OCI-LY3 (cell line): ENCODE measurements around the gene SIGLEC7.

Source experiments
- CTCF ChIP-seq: fragments of 200-600, 300-600 bp; sonication (generic); IDR thresholded peaks from 2 replicates; pipeline ENCODE4 v1.5.1; 2014; ENCODE audit warnings: antibody characterized with exemption, low read length, low read depth
- EZH2phosphoT487 ChIP-seq: fragments of 200-600 bp; shearing (Covaris generic); IDR thresholded peaks from 2 replicates; pipeline ENCODE4 v1.6.1; 2018; ENCODE audit warnings: antibody characterized with exemption, mixed run types, low read depth

DNA sequence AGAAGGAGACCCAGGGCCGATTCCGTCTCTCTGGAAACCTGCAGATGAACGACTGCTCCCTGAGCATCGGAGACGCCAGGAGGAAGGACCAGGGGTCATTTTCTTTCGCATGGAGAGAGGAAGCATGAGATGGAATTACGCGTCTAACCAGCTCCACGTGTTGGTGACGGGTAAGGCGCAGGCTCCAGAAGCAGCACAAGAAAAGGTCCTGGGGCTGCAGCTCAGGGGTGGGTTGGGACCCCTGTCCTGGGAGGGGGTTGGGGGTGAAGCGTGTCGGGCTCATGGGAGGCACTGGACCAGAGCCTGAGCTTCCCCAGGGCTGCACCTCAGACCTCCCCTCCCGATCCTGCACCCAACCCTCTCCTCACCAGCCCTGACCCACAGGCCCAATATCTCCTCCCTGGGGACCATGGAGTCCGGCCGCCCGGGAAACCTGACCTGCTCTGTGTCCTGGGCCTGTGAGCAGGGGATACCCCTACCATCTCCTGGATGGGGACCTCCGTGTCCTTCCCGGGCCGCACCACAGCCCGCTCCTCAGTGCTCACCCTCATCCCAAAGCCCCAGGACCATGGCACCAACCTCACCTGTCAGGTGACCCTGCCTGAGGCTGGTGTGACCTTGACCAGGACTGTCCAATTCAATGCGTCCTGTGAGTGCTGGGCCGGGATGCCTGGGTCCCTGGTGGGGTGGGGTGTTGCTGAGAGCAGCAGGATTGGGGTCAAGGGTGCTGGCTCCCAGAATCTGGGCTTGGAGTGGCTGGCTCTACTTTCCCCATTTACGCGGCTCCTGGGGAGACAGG is 43.2 kb downstream of the SIGLEC7 start:
- TF ChIP-seq CTCF: no peak
- no peak for TF ChIP-seq EZH2phosphoT487
